ENCODE results near the gene LRRC71.
A peak's percentile ranks its signal among the peaks of the same experiment; 100 is the strongest.

Gene LRRC71

DNA sequence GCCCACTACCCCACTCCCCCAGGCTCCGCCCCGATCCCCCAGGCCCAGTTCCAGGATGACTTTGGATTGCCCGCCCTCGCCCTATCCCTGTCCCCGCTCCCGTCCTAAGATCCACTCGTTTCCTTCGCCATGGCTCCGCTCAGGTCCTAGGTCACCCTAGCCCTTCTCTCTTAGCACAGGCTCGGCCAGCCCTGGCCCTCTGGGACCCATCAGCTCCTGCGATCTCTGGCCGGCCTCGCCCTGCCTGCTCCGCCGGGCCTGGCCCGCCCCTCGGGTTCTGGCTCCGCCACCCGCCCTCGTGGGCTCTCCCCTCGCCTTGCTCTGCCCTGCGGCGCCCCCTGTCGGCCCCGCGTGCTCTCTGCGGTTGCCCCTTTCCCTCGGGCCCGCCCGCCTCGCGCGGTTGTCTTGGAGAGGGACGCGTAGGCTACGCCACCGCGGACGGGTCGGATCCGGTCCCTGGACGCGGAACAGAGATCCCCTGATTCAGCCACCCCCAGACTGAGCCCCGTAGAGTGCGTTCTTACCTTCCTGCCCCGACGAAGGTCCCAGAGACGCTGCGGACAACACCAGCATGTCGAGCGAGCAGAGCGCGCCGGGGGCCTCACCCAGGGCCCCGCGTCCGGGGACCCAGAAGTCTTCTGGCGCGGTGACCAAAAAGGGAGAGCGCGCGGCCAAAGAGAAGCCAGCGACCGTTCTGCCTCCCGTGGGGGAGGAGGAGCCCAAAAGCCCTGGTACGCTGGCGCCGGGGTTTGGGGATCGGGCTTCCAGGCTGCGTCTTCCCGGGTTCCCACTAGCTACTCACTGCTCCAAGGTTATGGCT, at the start of gene LRRC71:
TSS of gene LRRC71 (plus strand) at position 400 of the 820 bp plus-strand sequence. CDS start at position 572, 172 bp downstream.
- DNase-seq (ENCODE audit: low spot score) = peak; percentile 98

DNA sequence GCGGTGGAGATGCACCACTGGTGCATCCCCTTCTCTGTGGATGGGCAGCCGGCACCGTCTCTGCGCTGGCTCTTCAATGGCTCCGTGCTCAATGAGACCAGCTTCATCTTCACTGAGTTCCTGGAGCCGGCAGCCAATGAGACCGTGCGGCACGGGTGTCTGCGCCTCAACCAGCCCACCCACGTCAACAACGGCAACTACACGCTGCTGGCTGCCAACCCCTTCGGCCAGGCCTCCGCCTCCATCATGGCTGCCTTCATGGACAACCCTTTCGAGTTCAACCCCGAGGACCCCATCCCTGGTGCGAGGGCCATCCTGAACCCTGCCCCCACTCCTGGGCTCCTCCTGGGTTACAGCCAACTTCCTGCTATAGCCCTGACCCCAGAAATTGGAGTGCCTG, 46.8 kb upstream of the LRRC71 start:
- no peak for DNase-seq (ENCODE audit: low spot score)

GRCh38 chr1:156874142-156874541, 46.3 kb upstream of the LRRC71 start:
- no peak for DNase-seq (ENCODE audit: low spot score)

DNA sequence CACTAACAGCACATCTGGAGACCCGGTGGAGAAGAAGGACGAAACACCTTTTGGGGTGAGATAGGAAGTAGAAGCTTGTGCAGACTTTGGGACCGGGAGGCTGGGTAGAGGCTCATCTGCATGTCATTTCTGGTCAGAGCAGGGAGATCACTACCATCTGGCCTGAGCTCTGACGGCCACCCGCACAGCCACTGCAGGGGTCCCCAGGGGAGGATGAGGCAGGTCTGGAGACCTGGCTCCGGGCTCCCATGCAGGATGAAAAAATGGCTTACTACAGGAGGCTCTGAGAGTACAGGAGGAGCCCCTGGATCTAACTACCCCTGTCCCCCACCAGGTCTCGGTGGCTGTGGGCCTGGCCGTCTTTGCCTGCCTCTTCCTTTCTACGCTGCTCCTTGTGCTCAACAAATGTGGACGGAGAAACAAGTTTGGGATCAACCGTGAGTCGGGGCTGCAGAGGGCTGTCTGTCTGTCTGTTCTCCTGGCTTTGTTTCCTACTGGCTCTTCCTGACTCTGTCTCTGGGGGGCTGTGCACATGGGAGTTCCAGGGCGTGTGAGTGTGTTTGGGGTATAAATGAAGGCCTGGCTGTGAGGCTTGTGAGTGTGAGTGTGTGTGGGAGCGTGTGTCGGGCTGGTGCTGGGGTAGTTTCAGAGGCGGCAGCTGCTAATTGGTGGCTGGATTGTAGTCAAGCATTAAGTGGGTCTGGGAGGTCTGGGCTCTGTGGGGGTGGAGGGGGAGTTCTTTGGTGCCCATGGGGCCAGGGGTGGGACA, 45.7 kb upstream of the LRRC71 start:
- no peak for DNase-seq (ENCODE audit: low spot score)

- DNase-seq (ENCODE audit: low spot score) = no peak
Measured at GRCh38 chr1:156875341-156875615, 45.2 kb upstream of the LRRC71 start.

DNA sequence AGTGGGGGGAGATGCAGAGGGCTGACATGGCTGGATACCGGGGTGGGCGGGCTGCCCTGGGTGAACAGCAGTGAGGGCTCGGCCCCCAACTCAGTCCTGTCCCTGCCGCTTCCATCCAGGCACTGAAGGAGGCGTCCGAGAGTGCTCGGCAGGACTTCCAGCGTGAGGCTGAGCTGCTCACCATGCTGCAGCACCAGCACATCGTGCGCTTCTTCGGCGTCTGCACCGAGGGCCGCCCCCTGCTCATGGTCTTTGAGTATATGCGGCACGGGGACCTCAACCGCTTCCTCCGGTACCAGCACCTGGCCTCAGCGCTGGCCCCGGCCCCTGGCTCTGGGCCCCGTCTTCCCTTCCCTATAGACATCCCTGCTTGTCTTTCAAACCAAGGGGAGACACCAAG, 44.2 kb upstream of the LRRC71 start:
- DNase-seq (ENCODE audit: low spot score) = no peak

DNA sequence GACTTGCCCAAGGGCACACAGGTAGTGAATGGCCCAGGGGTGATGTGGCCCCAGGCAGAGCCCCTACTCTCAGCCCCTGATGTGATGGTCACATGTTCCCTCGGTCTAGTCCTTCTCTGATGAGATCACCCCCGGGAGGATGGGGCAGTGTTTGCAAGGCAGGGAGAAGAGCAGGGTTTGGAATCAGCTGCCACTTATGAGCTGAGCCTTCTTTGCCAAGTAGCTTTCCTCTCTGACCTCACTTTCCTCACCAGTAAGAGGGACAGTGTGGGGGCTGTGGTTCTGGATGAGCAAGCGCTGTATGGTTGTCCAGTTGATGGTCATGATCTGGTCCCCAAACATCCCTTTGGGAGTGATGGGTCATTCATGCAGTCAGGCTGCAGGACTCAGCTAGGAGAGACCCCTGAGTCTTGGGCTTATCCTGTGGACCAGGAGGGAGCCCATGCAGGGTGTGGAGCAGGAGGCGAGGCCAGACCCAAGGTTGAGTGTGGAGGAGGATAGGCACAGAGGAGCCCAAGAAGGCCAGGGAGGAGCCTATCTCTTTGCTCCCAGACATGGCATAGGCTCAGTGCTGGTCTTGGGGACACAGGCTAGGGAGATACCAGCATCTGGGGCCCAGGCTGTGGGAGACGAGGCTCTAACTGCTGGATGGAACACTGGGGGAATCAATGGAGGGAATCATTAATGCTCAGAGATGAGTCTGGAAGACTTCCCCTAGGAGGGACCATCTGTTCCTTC, 42.8 kb upstream of the LRRC71 start:
- DNase-seq (ENCODE audit: low spot score) = no peak

- DNase-seq (ENCODE audit: low spot score) = no peak
Measured at GRCh38 chr1:156879876-156880275, 40.6 kb upstream of the LRRC71 start.

- DNase-seq (ENCODE audit: low spot score) = no peak
Measured at GRCh38 chr1:156880473-156880872, 40.0 kb upstream of the LRRC71 start.

DNA sequence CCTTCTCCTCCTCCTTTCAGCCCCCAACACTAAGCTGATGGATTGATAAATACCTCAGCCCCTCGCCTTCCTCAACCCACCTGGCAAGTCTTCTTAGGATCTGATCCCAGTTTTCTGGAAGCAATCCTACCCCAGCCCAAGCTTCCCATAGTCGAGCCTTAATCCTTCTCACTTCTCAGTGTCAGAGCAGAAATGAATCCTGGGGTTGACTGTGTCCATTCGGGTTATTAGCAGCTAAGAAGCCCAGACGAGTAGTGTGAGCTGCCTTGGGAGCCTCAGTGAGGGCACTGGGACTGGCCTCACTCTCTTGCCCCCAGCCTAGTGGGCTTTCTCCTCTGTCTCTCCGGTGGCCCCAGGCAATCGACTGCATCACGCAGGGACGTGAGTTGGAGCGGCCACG, 39.3 kb upstream of the LRRC71 start:
- no peak for DNase-seq (ENCODE audit: low spot score)

DNA sequence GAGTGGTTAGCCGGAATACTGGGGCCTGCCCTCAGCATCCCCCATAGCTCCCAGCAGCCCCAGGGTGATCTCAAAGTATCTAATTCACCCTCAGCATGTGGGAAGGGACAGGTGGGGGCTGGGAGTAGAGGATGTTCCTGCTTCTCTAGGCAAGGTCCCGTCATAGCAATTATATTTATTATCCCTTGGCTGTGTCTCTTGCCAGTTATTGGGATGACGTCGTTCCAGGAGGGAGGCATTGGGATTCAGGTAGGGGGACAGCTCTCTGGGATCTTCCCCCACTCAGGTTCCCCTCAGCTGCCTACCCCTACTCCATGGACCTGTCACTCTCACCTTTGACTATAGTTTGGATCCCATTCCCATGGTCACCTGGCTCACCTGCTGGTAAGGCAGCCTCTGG, 38.8 kb upstream of the LRRC71 start:
- DNase-seq (ENCODE audit: low spot score) = no peak

GRCh38 chr1:156882543-156882942, 37.9 kb upstream of the LRRC71 start:
- no peak for DNase-seq (ENCODE audit: low spot score)

GRCh38 chr1:156883919-156884318, 36.5 kb upstream of the LRRC71 start:
- no peak for DNase-seq (ENCODE audit: low spot score)

DNA sequence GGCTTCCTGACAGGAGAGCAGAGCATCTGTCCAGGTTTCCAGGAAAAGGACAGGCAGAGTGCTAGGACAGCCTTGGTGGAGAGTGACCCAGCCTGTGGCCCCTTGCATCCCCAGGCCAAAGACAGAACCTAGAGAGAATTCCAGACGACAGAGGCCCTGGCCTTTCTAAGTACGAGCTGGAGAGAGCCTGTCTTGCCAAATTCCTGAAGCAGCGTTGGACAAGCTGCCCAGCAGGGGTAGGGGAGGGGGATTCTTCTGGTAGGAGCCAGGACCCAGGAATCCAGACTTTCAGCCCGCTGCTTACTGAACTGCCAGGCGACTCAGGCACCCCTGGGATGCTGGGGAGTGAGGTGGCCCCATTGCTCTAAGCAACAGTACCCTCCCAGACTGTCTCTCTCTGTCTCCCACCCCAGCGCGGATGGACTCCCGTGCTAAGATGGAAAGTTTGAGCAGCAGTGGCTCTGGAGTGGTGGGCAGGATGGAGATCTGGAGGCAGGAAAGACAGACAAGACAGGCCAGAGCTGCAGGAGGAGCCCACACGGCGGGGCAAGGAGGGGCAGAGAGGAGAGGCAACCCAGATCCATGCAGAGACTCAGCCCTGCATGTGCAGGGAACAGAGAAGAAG, 35.8 kb upstream of the LRRC71 start:
- DNase-seq (ENCODE audit: low spot score) = no peak

DNA sequence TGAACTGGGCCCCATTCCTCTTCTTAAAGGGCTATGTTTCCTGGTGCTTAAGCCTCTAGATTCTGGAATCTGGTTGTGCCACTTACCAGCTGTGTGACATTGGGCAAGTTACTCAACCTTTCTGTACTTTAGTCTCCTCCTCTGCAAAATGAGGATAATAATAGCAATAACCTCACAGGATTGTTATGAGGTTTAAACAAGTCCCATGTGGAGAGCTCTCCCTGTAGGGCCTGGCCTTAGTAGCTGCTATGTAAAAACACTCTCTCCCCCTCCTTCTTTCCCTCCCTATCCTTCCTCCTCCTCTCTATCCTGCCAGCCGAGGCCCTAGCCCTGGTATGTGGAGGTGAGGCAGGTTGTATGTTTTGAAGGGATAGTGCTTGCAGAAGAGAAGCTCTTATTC, 35.1 kb upstream of the LRRC71 start:
- no peak for DNase-seq (ENCODE audit: low spot score)

GRCh38 chr1:156885880-156886355, 34.5 kb upstream of the LRRC71 start:
- no peak for DNase-seq (ENCODE audit: low spot score)

GRCh38 chr1:156886583-156887281, 33.7 kb upstream of the LRRC71 start:
- no peak for DNase-seq (ENCODE audit: low spot score)

DNA sequence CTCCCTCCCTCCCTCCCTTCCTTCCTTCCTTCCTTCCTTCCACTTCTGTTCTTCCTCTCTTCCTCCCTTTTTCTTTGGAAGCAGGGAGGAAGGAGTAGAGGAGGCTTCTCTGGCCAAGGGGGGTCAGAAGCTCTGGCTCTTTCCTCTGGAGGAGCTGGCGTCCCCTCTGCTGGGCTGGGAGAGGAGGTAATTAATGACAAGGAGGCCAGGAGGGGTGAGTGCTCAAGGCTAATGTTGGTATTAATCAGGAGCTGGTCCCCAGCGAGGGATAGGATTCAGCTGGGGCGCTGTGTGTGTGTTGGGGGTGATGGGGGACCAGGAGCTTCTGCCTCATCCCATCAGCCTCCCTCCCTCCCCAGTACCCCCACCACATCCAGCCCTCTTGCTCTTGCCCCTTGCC, 33.1 kb upstream of the LRRC71 start:
- DNase-seq (ENCODE audit: low spot score) = no peak

GRCh38 chr1:156887734-156888133, 32.7 kb upstream of the LRRC71 start:
- DNase-seq (ENCODE audit: low spot score) = no peak

GRCh38 chr1:156889802-156890580, 30.4 kb upstream of the LRRC71 start:
- peak; percentile 85 for DNase-seq (ENCODE audit: low spot score)

All from AG20443 (cell line).